Spleen (tissue), 11 donors: ENCODE data around the gene PIM3. TPM values are rescaled to one million over a fixed set of nuclear protein-coding genes. Genes with fewer than 3 reads are reported as not detected.

ENCODE experiments used
- DNase-seq: peaks from one replicate; pipeline ENCODE4 v3.0.0-alpha.2; 2020
- H3K27ac ChIP-seq, 8 donors: fragments of 200-600 bp; sonication (generic) in 7 of 8; 1 replicate in 4 of 8; 2 replicates in 4 of 8; pipeline versions ENCODE4 v1.5.0 to v1.8.0; 2016 to 2021; ENCODE audit warnings: inconsistent platforms in 4 of 8, mild to moderate bottlenecking in 4 of 8, moderate library complexity in 1 of 8
- H3K27me3 ChIP-seq, 7 donors: fragments of 200-600 bp; sonication (generic) in 6 of 7; replicated peaks in 1 of 7; 1 replicate in 4 of 7; 2 replicates in 3 of 7; pipeline versions ENCODE4 v1.5.0 to v1.8.0; 2016 to 2021; ENCODE audit warnings: inconsistent platforms in 3 of 7, mild to moderate bottlenecking in 1 of 7
- H3K36me3 ChIP-seq, 6 donors: fragments of 200-600 bp; sonication (generic) in 5 of 6; 1 replicate in 4 of 6; 2 replicates in 2 of 6; pipeline versions ENCODE4 v1.5.0 to v1.8.0; 2016 to 2021; ENCODE audit warnings: inconsistent platforms in 2 of 6
- H3K4me1 ChIP-seq, 6 donors: fragments of 200-600 bp; sonication (generic) in 5 of 6; 1 replicate in 3 of 6; 2 replicates in 3 of 6; pipeline versions ENCODE4 v1.5.0 to v1.8.0; 2016 to 2021; ENCODE audit warnings: inconsistent platforms in 3 of 6
- H3K4me3 ChIP-seq, 8 donors: fragments of 200-600 bp; sonication (generic) in 7 of 8; 1 replicate in 4 of 8; 2 replicates in 4 of 8; pipeline versions ENCODE4 v1.5.0 to v1.8.0; 2016 to 2021; ENCODE audit warnings: inconsistent platforms in 4 of 8, mild to moderate bottlenecking in 4 of 8, moderate library complexity in 2 of 8
- H3K9me3 ChIP-seq, 8 donors: fragments of 200-600 bp; sonication (generic) in 7 of 8; 1 replicate in 4 of 8; 2 replicates in 4 of 8; pipeline versions ENCODE4 v1.5.0 to v1.8.0; 2016 to 2021; ENCODE audit warnings: inconsistent platforms in 4 of 8
- POLR2A ChIP-seq, 3 donors: fragments of 450-650 bp; IDR thresholded peaks; one replicate each; pipeline ENCODE4 v1.5.1; 2017; ENCODE audit warnings: antibody characterized with exemption in 3 of 3, mild to moderate bottlenecking in 1 of 3
- POLR2AphosphoS5 ChIP-seq, 3 donors: sonication (generic); formaldehyde crosslinking; IDR thresholded peaks; one replicate each; pipeline ENCODE4 v1.5.1; 2017; ENCODE audit warnings: antibody characterized with exemption in 3 of 3
- WGBS, 5 donors: extraction: QIAGEN DNeasy Blood & Tissue Kit in 3 of 5; methylation state at CpG; one replicate each; pipeline versions ENCODE4 v1.1.5 to v1.1.7; 2013 to 2018; 5-methylcytosine and 5-hydroxymethylcytosine counted together
- intact Hi-C: fragments of 100-400 bp; cut with DNase I; formaldehyde crosslinking; loops from one replicate; pipeline ENCODE4 v1.15.0; 2023; ENCODE audit warnings: low total_unique reads
- polyA plus RNA-seq, 3 donors: library from polyadenylated mRNA; stranded (reverse); fragments of 200-250 nt; gene quantifications; one replicate each; pipeline ENCODE4 v1.2.1, GENCODE V29; 2013
- total RNA-seq, 7 donors: library from RNA; depleted of rRNA in 3 of 7; stranded (reverse); fragments of >200 nt in 3 of 7; fragmentation: NEBNext Ultra II Directional in 4 of 7; extraction: Animal tissue kit (Norgen Biotek cat#: 25700) in 4 of 7; gene quantifications; one replicate each; pipeline versions ENCODE4 v1.1.0 to v1.2.1, GENCODE V29; 2016 to 2021
- TF ChIP-seq, protein P1 (sequence below), 11 experiments: fragments of 200-600 bp in 7 of 11; fragments of 450-650 bp in 4 of 11; sonication (generic) in 4 of 11; IDR thresholded peaks in 8 of 11; conservative IDR thresholded peaks in 3 of 11; 1 replicate in 7 of 11; 2 replicates in 4 of 11; pipeline versions ENCODE4 v1.4.0 to v1.8.0; 2016 to 2021; ENCODE audit warnings: antibody characterized with exemption in 11 of 11, inconsistent platforms in 4 of 11, mild to moderate bottlenecking in 1 of 11
- donor health status: healthy with polysubstance abuse.
- donor health status: DM: no; HTN: no; CAD: no; lungs with moderate emphysema.
- donor health status: DM: no; HTN: no; CAD: no.
- donor health status: Bipolar disorder and iron deficiency.
- donor health status: healthy.
- donor health status: DM: no; HTN: no; CAD: no.
- donor health status: DM: yes; HTN: yes; CAD: no.

The PIM3 gene
- total and polyA plus RNA-seq, 10 donors: 49.5 to 134 (median 93.6) TPM

DNA sequence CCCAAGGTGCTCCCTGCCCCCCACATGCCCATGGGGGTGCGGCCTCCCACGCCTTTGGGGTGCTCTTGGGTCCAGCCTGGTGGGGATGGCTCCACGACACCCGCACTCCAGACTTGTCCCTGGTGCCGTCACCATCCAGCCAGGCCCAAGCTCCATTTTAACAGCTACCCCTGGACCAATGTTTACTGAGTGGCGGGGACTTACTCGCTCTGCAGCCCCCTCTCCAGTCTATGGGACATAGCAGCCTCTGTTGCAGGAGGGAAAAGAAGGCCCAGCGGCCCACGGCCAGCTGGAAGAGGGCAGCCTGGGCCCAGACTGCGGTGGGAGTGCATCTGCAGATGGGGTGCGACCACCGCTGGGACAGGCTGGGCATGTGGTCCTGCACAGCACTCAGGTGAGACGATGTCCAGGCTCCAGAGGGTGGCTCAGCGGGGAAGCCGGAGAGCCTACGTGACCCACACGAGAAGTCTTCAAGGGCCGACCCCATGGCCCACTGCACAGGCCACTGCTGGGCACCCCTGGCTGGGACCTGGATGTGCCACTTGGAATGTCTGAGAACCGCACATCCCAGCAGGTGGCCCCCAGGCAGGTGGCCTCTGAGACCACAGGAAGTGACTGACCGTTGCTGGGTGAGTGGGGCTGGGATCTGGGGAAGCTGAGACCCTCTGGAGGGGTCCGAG is 33.9 kb downstream of the PIM3 start:
- intact Hi-C loops: loop anchor here (5.0 kb wide), 1 partner anchor 62 kb away; no protein-coding TSS in a partner anchor
- TF ChIP-seq POLR2A (IDR thresholded peaks at IDR 0.05): no peak
- H3K27me3 ChIP-seq: peaks cover 0 to 9% (median 3%) of the 10 kb centered on the region in 7 donors
- peaks cover 0 to 22% (median 15%) of the 10 kb centered on the region in 8 donors for H3K9me3 ChIP-seq
- DNase-seq: no peak
- H3K27ac ChIP-seq: no peak overlapping the region
- 84 to 94% (median 88%) methylated on average over 9 to 21 of the region's 21 CpGs for WGBS, 5 donors
- H3K4me3 ChIP-seq: no peak overlapping the region
- H3K36me3 ChIP-seq: no peaks in the 10 kb centered on the region
- H3K4me1 ChIP-seq: peaks cover 4 to 25% (median 12%) of the 10 kb centered on the region in 6 donors

- H3K36me3 ChIP-seq: no peaks in the 10 kb centered on the region
- intact Hi-C loops: no loop called here
- H3K27ac ChIP-seq: no peak overlapping the region
- no peak for TF ChIP-seq POLR2A (IDR thresholded peaks at IDR 0.05)
- TF ChIP-seq, protein P1, sequence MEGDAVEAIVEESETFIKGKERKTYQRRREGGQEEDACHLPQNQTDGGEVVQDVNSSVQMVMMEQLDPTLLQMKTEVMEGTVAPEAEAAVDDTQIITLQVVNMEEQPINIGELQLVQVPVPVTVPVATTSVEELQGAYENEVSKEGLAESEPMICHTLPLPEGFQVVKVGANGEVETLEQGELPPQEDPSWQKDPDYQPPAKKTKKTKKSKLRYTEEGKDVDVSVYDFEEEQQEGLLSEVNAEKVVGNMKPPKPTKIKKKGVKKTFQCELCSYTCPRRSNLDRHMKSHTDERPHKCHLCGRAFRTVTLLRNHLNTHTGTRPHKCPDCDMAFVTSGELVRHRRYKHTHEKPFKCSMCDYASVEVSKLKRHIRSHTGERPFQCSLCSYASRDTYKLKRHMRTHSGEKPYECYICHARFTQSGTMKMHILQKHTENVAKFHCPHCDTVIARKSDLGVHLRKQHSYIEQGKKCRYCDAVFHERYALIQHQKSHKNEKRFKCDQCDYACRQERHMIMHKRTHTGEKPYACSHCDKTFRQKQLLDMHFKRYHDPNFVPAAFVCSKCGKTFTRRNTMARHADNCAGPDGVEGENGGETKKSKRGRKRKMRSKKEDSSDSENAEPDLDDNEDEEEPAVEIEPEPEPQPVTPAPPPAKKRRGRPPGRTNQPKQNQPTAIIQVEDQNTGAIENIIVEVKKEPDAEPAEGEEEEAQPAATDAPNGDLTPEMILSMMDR (IDR thresholded peaks at IDR 0.05 in 8 of 11, conservative IDR thresholded peaks at IDR 0.05 in 3 of 11): no peak
- TF ChIP-seq POLR2AphosphoS5 (IDR thresholded peaks at IDR 0.05): no peak
- DNase-seq: no peak
- WGBS, 5 donors: 62 to 70% (median 65%) methylated on average over 3 of the region's 3 CpGs
- peaks cover 0 to 14% (median 8%) of the 10 kb centered on the region in 7 donors for H3K27me3 ChIP-seq
- peaks cover 4 to 29% (median 16%) of the 10 kb centered on the region in 6 donors for H3K4me1 ChIP-seq
- no peak overlapping the region for H3K4me3 ChIP-seq
- peaks cover 0 to 19% (median 13%) of the 10 kb centered on the region in 8 donors for H3K9me3 ChIP-seq
Measured at GRCh38 chr22:49995041-49995360, 34.4 kb downstream of the PIM3 start.

DNA sequence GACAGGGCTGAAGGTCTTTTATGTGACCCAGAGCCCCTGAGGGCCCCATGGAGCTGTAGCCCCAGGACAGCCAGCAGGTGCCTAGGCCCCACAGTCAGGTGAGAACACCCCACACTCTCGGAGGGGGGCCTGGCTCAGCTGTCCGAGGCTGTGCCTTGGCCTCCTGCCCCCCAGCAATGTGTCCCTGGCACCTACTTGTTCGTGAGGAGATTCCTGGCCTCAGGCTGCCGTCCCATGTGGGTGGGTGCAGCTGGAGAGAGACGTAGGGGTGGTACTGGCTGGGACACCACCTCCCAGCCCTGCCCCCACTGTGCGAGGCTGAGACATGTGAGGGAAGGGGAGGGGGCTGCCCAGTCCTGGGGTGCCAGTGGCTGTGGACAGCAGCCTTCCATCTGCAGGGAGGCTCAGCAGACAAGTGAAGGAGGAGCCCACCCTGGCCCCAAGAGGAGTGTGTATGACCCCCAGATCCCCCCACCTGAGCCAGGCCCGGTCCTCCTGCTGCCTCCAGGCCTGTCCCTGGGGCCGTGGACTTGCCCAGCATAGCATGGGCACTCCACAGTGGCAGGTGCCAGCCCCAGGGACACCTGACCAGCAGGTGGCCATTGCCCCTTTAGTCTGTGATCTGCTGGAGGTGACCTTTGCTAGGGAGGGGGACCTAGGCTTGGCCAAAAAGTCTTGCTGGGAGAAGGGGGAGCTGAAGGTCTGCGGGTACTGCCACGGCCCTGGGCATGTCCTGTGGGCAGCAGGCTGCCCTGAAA is 35.0 kb downstream of the PIM3 start:
- Histone ChIP-seq H3K36me3 (no peaks in the 10 kb centered on the region), H3K4me1 (peaks cover 4 to 34% (median 18%) of the 10 kb centered on the region in 6 donors), H3K4me3 (no peak overlapping the region), H3K27me3 (peaks cover 0 to 19% (median 13%) of the 10 kb centered on the region in 7 donors), H3K27ac (no peak overlapping the region), H3K9me3 (peaks cover 0 to 13% (median 11%) of the 10 kb centered on the region in 8 donors)
- no peak for TF ChIP-seq POLR2AphosphoS5 (IDR thresholded peaks at IDR 0.05)
- TF ChIP-seq, protein P1 (IDR thresholded peaks at IDR 0.05 in 8 of 11, conservative IDR thresholded peaks at IDR 0.05 in 3 of 11): no peak
- TF ChIP-seq POLR2A (IDR thresholded peaks at IDR 0.05): no peak
- no peak for DNase-seq
- intact Hi-C loops: no loop called here
- 78 to 85% (median 81%) methylated on average over 7 to 10 of the region's 10 CpGs for WGBS, 5 donors

GRCh38 chr22:49996119-49996517 is 35.5 kb downstream of the PIM3 start:
- intact Hi-C loops: no loop called here
- H3K4me1 ChIP-seq: peaks cover 4 to 34% (median 18%) of the 10 kb centered on the region in 6 donors
- H3K27ac ChIP-seq: no peak overlapping the region
- 71 to 87% (median 85%) methylated on average over 1 to 4 of the region's 4 CpGs for WGBS, 5 donors
- H3K4me3 ChIP-seq: no peak overlapping the region
- DNase-seq: no peak
- no peaks in the 10 kb centered on the region for H3K36me3 ChIP-seq
- TF ChIP-seq POLR2AphosphoS5 (IDR thresholded peaks at IDR 0.05) (no peak), POLR2A (IDR thresholded peaks at IDR 0.05) (no peak)
- TF ChIP-seq, protein P1 (IDR thresholded peaks at IDR 0.05 in 8 of 11, conservative IDR thresholded peaks at IDR 0.05 in 3 of 11): no peak
- peaks cover 0 to 23% (median 16%) of the 10 kb centered on the region in 7 donors for H3K27me3 ChIP-seq
- peaks cover 0 to 7% (median 7%) of the 10 kb centered on the region in 8 donors for H3K9me3 ChIP-seq
